Activated T-helper 1 cell treated with anti-CD3 and anti-CD28 coated beads, Interleukin-2, amount 50 U/mL, for 16 hours (primary cell): ENCODE results near the gene STXBP1.
"Not testable (repeated sequence)": the region's sequence is repeated elsewhere in the genome, so short reads cannot be mapped to it uniquely, and the experiment has no call there.

ENCODE experiments used
- DNase-seq, 2 donors: peaks; one replicate each; pipeline ENCODE4 v3.0.0-alpha.2; 2020; ENCODE audit warnings: low read depth in 1 of 2, low spot score in 1 of 2

STXBP1 gene

DNA sequence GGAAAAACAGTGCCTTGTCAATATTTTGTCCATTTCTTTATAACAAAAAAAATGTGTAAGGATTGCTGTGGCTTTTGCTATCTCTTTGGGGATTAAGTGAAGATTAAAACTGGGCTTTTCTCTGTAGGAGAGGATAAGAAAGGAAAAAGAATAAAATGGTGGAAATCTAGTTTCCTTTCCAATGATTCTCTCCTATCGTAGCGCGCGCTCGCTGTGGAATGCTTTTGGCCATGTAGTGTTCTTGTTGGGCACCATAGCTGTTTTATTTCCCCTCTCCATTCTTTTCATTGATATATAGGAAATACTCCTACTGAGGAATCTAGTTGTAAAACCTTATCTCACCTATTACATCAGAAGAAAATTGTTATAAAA lies 1.5 kb downstream of the STXBP1 start:
- DNase-seq = no peak

DNA sequence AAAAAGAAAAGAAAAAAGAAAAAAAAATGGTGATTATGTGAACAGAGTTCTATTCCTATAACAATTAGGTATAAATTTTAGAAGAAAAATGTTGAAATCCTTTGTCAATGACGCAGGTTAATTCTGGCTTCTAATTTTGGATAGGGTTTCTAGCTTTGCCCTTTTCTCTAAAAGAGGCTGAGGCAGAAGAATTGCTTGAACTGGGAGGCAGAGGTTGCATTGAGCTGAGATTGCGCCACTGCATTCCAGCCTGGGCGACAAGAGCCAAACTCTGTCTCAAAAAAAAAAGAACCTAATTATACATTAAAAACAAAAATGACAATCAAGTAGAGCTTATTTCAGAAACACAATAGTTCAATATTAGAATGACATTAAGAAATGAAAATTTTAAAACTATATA lies 2.9 kb downstream of the STXBP1 start:
- DNase-seq = no peak

GRCh38 chr9:127621339-127621970 lies 9.4 kb downstream of the STXBP1 start:
- not testable (repeated sequence) for DNase-seq

DNA sequence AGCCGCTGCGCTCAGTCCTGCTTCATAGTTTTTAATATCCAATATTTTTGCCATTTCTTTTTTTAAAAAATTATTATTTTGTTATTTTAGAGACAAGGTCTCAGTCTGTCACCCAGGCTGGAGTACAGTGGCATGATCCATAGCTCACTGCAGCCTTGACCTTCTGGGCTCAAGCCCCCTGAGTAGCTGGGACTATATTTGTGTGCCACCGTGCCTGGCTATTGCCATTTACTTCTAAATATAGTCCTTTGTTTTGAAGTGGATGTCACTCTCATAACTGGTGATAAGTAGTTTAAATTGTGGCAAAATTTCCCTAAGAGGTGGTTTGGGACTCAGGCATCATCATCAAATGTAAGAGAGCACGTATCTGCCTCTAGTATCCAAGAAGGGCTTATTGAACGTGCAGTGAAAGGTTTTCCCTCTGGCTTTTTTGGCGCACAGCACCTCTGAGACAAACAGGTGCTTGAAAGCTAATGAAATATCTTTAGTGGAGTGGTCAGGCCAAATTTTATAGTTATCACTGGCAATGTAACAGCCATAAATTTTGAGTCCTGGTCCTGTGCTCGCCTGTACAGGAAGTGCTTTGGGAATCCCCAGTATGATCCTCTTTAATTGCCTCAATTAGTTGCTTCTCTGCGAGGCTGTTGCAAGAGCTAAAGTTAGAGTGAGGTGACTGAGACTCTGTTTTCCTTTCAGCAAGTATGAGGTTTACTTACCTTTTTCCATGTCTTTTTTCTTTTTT lies 14.8 kb downstream of the STXBP1 start:
- no peak for DNase-seq

DNA sequence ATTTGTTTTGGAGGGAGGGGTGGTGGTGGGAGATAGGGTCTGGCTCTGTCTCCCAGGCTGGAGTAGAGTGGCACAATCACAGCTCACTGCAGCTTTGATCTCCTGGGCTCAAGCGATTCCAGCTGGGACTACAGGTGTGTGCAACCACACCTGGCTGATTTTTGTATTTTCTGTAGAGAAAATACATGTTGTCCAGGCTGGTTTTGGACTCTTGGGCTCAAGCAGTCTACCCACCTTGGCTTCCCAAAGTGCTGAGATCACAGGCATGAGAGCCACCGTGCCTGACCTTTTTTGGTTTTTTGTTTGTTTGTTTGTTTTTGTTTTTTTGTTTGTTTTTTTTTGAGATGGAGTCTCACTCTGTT lies 15.4 kb downstream of the STXBP1 start:
- no peak for DNase-seq

DNA sequence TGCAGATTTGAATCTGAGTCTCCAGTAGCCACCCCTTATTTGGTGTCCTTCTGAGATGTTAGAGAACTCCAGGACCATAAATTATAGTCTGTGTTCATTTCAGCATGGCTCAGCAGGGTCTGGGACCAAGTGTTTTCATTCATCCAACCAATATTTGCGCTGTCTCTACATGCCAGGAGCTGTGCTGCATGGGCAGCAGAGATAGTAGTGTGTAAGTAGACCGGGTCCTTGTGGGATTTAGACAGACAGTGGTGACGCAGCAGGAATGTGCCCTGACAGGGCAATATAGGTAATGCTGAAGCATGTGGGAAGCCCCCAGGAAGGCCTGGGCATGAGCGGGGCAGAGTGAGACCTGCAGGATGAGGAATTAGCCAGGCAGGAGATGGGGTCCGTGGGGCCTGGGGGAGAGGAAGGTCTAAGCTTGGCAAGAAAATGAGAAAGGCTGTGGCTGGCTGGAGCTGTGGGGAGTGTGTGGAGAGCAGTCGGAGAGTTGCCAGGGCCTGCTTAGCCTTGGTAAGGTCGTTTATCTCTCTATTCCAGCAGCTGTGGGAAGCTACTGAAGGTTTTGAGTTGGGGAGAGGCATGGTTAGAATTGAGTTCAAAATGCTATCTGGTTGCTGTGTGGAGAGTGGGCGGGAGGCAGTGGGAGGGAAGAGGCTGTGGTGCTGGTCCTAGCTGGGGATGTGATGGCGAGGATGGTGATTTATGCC lies 16.8 kb downstream of the STXBP1 start:
- no peak for DNase-seq

GRCh38 chr9:127629468-127630081 lies 17.5 kb downstream of the STXBP1 start:
- no peak for DNase-seq

DNA sequence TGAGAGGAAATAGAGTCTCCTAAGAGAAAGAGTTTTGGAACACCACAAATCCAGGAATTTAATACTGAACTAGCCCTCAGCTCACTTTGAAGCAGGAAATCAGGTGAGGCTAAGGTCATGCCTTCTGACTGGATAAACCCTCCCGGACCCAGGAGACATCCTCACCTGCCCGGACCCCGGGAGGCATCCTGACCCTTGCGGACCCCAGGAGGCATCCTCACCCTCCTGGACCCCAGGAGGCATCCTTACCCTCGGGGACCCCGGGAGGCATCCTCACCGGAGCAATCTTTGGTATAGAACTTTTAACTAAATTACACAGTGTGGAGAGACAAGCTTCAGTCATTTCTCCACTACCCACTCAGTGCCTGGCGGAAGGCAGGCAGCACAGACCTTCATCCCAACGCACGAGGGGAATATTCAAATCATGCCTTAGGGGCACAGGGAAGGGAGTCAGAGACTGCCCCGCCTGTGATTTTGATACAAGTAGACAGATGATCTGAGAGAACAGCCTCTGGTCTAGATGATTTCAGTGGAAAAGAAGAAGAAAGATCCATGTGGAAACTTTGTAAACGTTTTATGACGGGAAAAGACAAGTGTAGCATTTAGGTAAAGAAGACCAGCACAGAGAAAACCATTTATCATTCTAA lies 21.3 kb downstream of the STXBP1 start:
- DNase-seq = no peak

GRCh38 chr9:127634021-127634420 lies 21.9 kb downstream of the STXBP1 start:
- DNase-seq = no peak

- DNase-seq = no peak
Measured at GRCh38 chr9:127634698-127635097, 22.6 kb downstream of the STXBP1 start.

DNA sequence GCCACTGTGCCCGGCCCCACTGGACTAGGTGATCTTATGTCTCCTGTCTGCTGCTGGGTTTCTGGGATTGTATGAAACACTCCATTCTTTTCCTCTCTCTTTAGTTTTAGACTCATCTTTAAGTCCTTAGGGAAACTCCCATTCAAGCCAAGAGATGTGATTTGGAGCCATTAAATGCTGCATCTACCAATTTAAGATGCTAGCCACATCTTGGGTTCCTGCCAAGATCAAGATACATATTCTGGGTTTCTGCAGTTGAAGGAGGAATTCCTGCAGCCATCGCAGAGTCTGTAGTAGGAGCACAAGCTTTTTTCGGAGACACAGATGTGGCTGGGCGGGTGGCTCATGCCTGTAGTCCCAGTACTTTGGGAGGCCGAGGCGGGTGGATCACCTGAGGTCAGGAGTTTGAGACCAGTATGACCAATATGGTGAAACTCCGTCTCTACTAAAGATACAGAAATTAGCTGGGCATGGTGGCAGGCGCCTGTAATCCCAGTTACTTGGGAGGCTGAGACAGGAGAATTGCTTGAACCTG lies 23.2 kb downstream of the STXBP1 start:
- no peak for DNase-seq

- DNase-seq = no peak
Measured at GRCh38 chr9:127637322-127637847, 25.3 kb downstream of the STXBP1 start.

GRCh38 chr9:127640908-127641545 lies 28.9 kb downstream of the STXBP1 start:
- no peak for DNase-seq

- no peak for DNase-seq
Measured at GRCh38 chr9:127642082-127642740, 30.1 kb downstream of the STXBP1 start.

DNA sequence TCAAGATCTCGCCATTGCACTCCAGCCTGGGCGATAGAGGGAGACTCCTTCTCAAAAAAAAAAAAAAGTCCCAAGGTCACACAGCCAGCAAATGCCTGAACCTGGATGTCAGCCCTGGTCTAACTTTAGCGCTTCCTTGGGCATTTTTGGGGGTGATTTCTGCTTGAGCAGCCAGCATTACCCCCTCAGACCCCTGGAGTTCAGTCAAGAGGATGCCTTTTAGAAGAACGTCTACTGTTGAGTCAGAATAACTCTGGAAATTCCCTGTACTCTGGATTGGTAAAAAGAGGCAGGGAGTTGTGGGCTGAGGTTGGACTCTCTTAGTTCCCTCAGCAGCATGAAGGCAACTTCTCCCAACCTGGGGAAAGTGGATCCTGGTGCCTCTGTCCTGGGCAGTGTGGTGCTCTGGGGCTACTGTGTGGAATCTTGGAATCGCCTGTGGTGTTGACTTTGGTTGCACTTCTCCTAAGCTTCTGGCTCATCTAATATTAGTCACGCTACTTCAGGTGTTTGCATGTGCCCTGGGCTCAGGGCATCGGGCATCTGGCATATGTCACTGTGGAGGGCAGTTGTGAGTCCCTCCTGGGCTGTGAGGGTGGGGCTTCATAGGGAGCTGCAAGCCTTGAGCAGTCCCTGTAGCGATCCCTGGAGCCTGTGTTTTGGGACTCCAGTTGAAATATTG lies 32.2 kb downstream of the STXBP1 start:
- DNase-seq = no peak

GRCh38 chr9:127644943-127645342 lies 32.9 kb downstream of the STXBP1 start:
- no peak for DNase-seq

DNA sequence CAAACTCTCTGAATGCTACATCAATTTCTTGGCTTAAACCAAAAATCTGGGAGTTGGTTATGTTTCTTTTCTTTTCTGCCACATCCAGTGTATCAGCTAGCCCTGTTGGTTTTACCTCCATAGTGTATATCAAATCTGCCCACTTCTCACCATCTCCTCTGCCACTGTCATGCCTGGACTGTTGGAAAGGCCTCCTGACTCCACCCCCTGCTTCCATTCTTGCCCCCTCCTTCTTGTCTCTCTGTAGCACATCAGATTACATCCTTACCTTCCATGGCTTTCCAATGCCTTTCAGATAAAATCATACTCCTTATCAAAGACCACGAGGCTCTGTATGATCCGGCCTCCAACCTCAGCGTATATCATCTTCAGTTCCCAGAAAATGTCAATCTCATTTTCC lies 35.4 kb downstream of the STXBP1 start:
- no peak for DNase-seq

DNA sequence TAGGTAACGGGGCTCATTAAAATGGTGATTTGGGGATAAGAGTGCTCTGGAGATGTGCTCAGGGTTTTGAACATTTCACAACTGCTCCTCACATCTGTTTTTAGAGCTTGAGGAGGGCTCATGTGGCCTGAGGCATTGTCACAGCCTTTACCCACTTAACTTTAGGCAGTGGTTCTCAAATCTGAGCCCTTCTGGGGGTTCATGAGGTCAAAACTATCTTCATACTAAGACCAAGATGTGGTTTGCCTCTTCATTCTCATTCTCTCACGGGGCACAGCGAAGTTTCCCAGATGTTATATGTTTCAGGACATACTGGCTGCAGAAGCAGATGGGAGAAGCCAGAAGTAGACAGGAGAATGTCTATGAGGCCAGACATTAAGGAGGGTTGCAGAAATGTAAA lies 38.4 kb downstream of the STXBP1 start:
- no peak for DNase-seq
